ENCODE data around the gene GREB1.

Gene GREB1

DNA sequence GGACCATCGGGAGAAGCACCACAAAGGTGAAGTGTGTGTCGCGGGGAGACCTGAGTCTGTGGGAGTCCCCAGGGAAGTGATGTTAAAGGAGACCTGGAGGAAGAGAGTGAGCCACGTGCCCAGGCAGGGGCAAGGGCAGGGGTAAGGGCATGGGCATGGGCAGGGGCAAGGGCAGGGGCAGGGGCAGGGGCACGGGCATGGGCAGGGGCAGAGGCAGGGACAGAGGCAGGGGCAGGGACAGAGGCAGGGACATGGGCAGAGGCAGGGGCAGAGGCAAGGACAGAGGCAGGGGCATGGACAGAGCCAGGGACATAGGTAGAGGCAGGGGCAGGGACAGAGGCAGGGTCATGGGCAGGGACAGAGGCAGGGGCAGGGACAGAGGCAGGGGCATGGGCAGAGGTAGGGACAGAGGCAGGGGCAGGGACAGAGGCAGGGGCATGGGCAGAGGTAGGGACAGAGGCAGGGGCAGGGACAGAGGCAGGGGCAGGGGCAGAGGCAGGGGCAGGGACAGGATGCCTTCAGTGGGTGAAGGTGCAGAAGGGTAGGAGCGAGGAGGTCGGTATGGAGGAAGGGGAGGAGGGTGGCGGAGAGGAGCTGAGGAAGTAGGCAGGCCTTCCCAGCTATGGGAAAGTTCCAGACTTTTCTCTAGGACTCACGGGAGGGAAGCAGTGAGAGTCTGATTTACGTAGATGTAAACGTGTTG, 102.9 kb downstream of the GREB1 start:
- Histone ChIP-seq H3K4me3 (no peak overlapping the region), H3K27ac (no peak overlapping the region)
- TF ChIP-seq, protein P1, sequence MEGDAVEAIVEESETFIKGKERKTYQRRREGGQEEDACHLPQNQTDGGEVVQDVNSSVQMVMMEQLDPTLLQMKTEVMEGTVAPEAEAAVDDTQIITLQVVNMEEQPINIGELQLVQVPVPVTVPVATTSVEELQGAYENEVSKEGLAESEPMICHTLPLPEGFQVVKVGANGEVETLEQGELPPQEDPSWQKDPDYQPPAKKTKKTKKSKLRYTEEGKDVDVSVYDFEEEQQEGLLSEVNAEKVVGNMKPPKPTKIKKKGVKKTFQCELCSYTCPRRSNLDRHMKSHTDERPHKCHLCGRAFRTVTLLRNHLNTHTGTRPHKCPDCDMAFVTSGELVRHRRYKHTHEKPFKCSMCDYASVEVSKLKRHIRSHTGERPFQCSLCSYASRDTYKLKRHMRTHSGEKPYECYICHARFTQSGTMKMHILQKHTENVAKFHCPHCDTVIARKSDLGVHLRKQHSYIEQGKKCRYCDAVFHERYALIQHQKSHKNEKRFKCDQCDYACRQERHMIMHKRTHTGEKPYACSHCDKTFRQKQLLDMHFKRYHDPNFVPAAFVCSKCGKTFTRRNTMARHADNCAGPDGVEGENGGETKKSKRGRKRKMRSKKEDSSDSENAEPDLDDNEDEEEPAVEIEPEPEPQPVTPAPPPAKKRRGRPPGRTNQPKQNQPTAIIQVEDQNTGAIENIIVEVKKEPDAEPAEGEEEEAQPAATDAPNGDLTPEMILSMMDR (IDR thresholded peaks at IDR 0.05): no peak
- DNase-seq (ENCODE audit: low spot score): no peak

DNA sequence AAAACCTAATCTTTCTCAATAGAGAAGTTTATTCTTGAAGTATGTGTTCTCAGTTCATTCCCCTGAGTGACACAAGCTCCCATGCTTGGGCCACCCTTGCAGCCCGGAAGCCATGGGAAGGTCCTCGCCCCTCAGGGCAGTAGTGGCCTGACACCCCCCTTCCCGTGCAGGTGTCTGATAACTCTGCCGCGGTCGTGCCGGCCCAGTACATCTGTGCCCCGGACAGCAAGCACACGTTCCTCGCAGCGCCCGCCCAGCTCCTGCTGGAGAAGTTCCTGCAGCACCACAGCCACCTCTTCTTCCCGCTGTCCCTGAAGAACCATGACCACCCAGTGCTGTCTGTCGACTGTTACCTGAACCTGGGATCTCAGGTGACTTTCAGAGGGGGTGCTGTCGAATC, 103.7 kb downstream of the GREB1 start:
- no peak for DNase-seq (ENCODE audit: low spot score)
- Histone ChIP-seq H3K4me3 (no peak overlapping the region), H3K27ac (no peak overlapping the region)
- TF ChIP-seq, protein P1 (IDR thresholded peaks at IDR 0.05): no peak

DNA sequence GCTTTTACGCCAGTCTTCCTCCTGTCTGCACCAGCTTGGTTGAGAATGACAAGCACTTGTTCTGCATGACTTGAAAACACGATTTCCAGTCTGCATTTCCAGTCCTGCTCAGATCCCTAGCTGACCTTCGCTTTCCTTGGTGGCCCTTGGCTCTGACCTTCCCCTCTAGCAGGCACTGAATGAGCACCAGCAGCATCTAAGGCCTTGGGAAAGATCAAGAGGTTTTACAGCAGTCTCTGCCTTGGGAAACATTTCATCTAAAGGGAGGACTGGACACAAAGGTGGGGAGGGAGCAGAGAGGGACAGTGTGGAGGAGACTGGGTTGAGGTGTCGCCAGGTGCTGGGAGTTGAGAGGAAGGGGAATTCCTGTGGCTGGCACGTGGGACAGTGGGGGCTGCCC, 105.7 kb downstream of the GREB1 start:
- TF ChIP-seq, protein P1 (IDR thresholded peaks at IDR 0.05): no peak

GRCh38 chr2:11640132-11640531, 106.3 kb downstream of the GREB1 start:
- TF ChIP-seq, protein P1 (IDR thresholded peaks at IDR 0.05): no peak
- DNase-seq (ENCODE audit: low spot score): no peak
- H3K27ac ChIP-seq: no peak overlapping the region
- H3K4me3 ChIP-seq: no peak overlapping the region

More for the DNA sequence above, 105.7 kb downstream of the GREB1 start:
- no peak for DNase-seq (ENCODE audit: low spot score)
- no peak overlapping the region for H3K4me3 ChIP-seq
- H3K27ac ChIP-seq: no peak overlapping the region

DNA sequence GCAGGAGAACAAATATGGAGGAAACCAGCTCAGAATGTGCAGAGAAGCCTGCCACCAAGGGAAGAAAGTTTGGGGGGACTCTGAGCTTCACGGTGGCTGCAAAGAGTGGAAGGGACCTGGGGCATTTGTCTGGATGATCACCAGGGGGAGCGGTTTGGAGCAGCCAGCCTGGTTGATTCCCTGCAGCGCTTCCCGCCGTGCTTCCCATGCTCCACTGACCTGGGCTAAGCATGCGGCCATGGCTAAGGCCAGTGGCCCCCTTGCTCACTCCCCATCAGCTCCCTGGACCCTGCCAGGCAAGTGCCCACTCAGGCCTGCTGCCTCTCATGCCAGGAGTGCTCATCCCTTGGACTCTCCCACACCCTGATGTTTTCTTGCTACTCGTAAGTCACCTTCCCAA, 109.1 kb downstream of the GREB1 start:
- no peak overlapping the region for H3K27ac ChIP-seq
- TF ChIP-seq, protein P1 (IDR thresholded peaks at IDR 0.05): no peak
- DNase-seq (ENCODE audit: low spot score): no peak
- no peak overlapping the region for H3K4me3 ChIP-seq

GRCh38 chr2:11644293-11644692, 110.4 kb downstream of the GREB1 start:
- no peak for DNase-seq (ENCODE audit: low spot score)
- H3K4me3 ChIP-seq: no peak overlapping the region
- H3K27ac ChIP-seq: no peak overlapping the region
- TF ChIP-seq, protein P1 (IDR thresholded peaks at IDR 0.05): no peak

GRCh38 chr2:11646530-11646929, 112.7 kb downstream of the GREB1 start:
- no peak overlapping the region for H3K27ac ChIP-seq
- H3K4me3 ChIP-seq: no peak overlapping the region
- TF ChIP-seq, protein P1 (IDR thresholded peaks at IDR 0.05): no peak
- DNase-seq (ENCODE audit: low spot score): no peak
